Adrenal gland (tissue), 12 donors: Measurements from ENCODE around the gene CYP2A13. TPM values are rescaled to one million over a fixed set of nuclear protein-coding genes. Genes with fewer than 3 reads are reported as not detected.
A peak's percentile ranks its signal among the peaks of the same experiment; 100 is the strongest.

Experiments used
- DNase-seq, 7 donors: peaks; one replicate each; pipeline ENCODE4 v3.0.0-alpha.2; 2019 to 2020
- H3K27ac ChIP-seq, 5 donors: fragments of 200-600 bp; sonication (generic) in 4 of 5; 1 replicate in 3 of 5; 2 replicates in 2 of 5; pipeline versions ENCODE4 v1.5.1 to v1.8.0; 2016 to 2020; ENCODE audit warnings: mild to moderate bottlenecking in 1 of 5
- H3K27me3 ChIP-seq: fragments of 200-600 bp; 2 replicates; pipeline ENCODE4 v1.8.0; 2021
- H3K36me3 ChIP-seq, 2 donors: fragments of 200-600 bp; replicated peaks in 1 of 2; 1 replicate in 1 of 2; 2 replicates in 1 of 2; pipeline versions ENCODE4 v1.5.1 to v1.8.0; 2018 to 2022
- H3K4me1 ChIP-seq, 2 donors: fragments of 200-600 bp; replicated peaks in 1 of 2; 1 replicate in 1 of 2; 2 replicates in 1 of 2; pipeline versions ENCODE4 v1.5.1 to v1.8.0; 2018 to 2021
- H3K4me3 ChIP-seq, 4 donors: fragments of 200-600 bp; sonication (generic) in 3 of 4; one replicate each; pipeline ENCODE4 v1.5.1; 2016 to 2018
- H3K9me3 ChIP-seq, 3 donors: fragments of 200-600 bp; sonication (generic) in 1 of 3; replicated peaks in 1 of 3; 1 replicate in 2 of 3; 2 replicates in 1 of 3; pipeline versions ENCODE4 v1.5.1 to v1.8.0; 2016 to 2021
- CTCF ChIP-seq, 6 experiments: fragments of 450-650 bp in 4 of 6; fragments of 200-600 bp in 2 of 6; sonication (generic) in 1 of 6; IDR thresholded peaks; 1 replicate in 5 of 6; 2 replicates in 1 of 6; pipeline versions ENCODE4 v1.5.1 to v1.8.0; 2016 to 2021; ENCODE audit warnings: antibody characterized with exemption in 6 of 6, mild to moderate bottlenecking in 2 of 6, moderate library complexity in 1 of 6
- POLR2A ChIP-seq, 2 donors: fragments of 450-650 bp; IDR thresholded peaks; one replicate each; pipeline ENCODE4 v1.6.1; 2017; ENCODE audit warnings: antibody characterized with exemption in 2 of 2, mild to moderate bottlenecking in 2 of 2, moderate library complexity in 1 of 2
- WGBS, 4 donors: extraction: QIAGEN DNeasy Blood & Tissue Kit in 2 of 4; methylation state at CpG; one replicate each; pipeline versions ENCODE4 v1.1.5 to v1.1.7; 2013 to 2017; 5-methylcytosine and 5-hydroxymethylcytosine counted together
- intact Hi-C, 2 donors: fragments of 100-400 bp; cut with DNase I; formaldehyde crosslinking; loops; one replicate each; pipeline versions ENCODE4 v1.14.1 to v1.15.0; 2022 to 2023
- polyA plus RNA-seq, 3 donors: library from polyadenylated mRNA; stranded (reverse); fragments of 200-250 nt in 2 of 3; fragments of 350-450 nt in 1 of 3; fragmentation: Illumina TruSeq in 1 of 3; extraction: RNeasy Lipid Tissue Mini Kit (QIAGEN cat#74804) in 1 of 3; gene quantifications; one replicate each; pipeline ENCODE4 v1.2.3, GENCODE V29; 2013 to 2014
- total RNA-seq, 9 donors: library from RNA; depleted of rRNA in 4 of 9; stranded (reverse); fragments of >200 nt in 4 of 9; fragments of 120-200 nt in 1 of 9; fragmentation: NEBNext Ultra II Directional in 1 of 9; extraction: Animal tissue kit (Norgen Biotek cat#: 25700) in 1 of 9; gene quantifications; one replicate each; pipeline versions ENCODE4 v1.1.0 to v1.2.4, GENCODE V29; 2013 to 2023
- donor health status: healthy with polysubstance abuse.
- donor health status: Bipolar disorder and iron deficiency.
- donor health status: DM: yes; HTN: yes; CAD: no.
- donor health status: DM: no; HTN: no; CAD: no.
- donor health status: DM: no; HTN: no; CAD: no.
- donor health status: DM: yes; HTN: yes; CAD: no.

CYP2A13 gene
- total and polyA plus RNA-seq, 12 donors = not detected

- 91 to 95% (median 93%) methylated on average over 19 to 31 of the region's 31 CpGs for WGBS, 4 donors
- intact Hi-C loops = loop anchor here in 1 of 2 donors (10.0 kb wide), 1 partner anchor 472 kb away; no protein-coding TSS in a partner anchor
- Histone ChIP-seq H3K4me1 (no peaks in the 10 kb centered on the region), H3K4me3 (no peak overlapping the region), H3K36me3 (no peaks in the 10 kb centered on the region), H3K27me3 (no peaks in the 10 kb centered on the region), H3K27ac (no peak overlapping the region), H3K9me3 (no peaks in the 10 kb centered on the region)
- DNase-seq = no peak
- TF ChIP-seq CTCF (IDR thresholded peaks at IDR 0.05) (no peak), POLR2A (IDR thresholded peaks at IDR 0.05) (no peak)
Observed at GRCh38 chr19:41136636-41137455, 48.6 kb downstream of the CYP2A13 start.

GRCh38 chr19:41144403-41144802 lies 56.2 kb downstream of the CYP2A13 start:
- DNase-seq = peak; percentile 74 to 92 (median 85)
- Histone ChIP-seq H3K27ac (no peak overlapping the region), H3K36me3 (no peaks in the 10 kb centered on the region), H3K9me3 (no peaks in the 10 kb centered on the region), H3K4me3 (no peak overlapping the region), H3K27me3 (no peaks in the 10 kb centered on the region), H3K4me1 (no peaks in the 10 kb centered on the region)
- intact Hi-C loops = loop anchor here in 1 of 2 donors (5.0 kb wide), 1 partner anchor 172 kb away; no protein-coding TSS in a partner anchor
- 19 to 28% (median 24%) methylated on average over 7 of the region's 7 CpGs for WGBS, 4 donors
- peak; percentile 71 to 98 (median 86) for TF ChIP-seq CTCF (IDR thresholded peaks at IDR 0.05)
- no peak for TF ChIP-seq POLR2A (IDR thresholded peaks at IDR 0.05)

Other genes with a start within 250 kb of the CYP2A13 start
- gene CYP2A6, start 238.0 kb upstream of the CYP2A13 start, total RNA-seq = 1 to 10 TPM in 3 of 9 donors, under 1 TPM in 5, not detected in 1; 0.11 to 2.1 (median 0.70) TPM
- 1 to 10 TPM in 1 of 3 donors, under 1 TPM in 2; 0.51 to 1.7 (median 0.57) TPM for gene CYP2A6, start 238.0 kb upstream of the CYP2A13 start, polyA plus RNA-seq
- not detected for gene CYP2A7, start 206.2 kb upstream of the CYP2A13 start, total RNA-seq
- gene CYP2A7, start 206.2 kb upstream of the CYP2A13 start, polyA plus RNA-seq = not detected
- gene CYP2B6, start 97.2 kb upstream of the CYP2A13 start, total RNA-seq = under 1 TPM in 2 of 9 donors, not detected in 7; 0.15 to 0.32 TPM
- under 1 TPM in 1 of 3 donors, not detected in 2; 0.22 TPM for gene CYP2B6, start 97.2 kb upstream of the CYP2A13 start, polyA plus RNA-seq
- not detected for gene CYP2F1, start 26.0 kb downstream of the CYP2A13 start, total RNA-seq
- gene CYP2F1, start 26.0 kb downstream of the CYP2A13 start, polyA plus RNA-seq = not detected
- gene CYP2S1, start 104.8 kb downstream of the CYP2A13 start, total RNA-seq = 1 to 10 TPM in 8 of 9 donors, under 1 TPM in 1; 0.06 to 4.7 (median 2.2) TPM
- gene CYP2S1, start 104.8 kb downstream of the CYP2A13 start, polyA plus RNA-seq = 1 to 10 TPM in 2 of 3 donors, under 1 TPM in 1; 0.84 to 1.2 (median 1.2) TPM
- 100 to 1,000 TPM in 1 of 9 donors, 10 to 100 TPM in 8; 34.3 to 105 (median 61.3) TPM for gene AXL, start 130.8 kb downstream of the CYP2A13 start, total RNA-seq
- 10 to 100 TPM; 12.0 to 18.1 (median 16.8) TPM for gene AXL, start 130.8 kb downstream of the CYP2A13 start, polyA plus RNA-seq
- gene HNRNPUL1, start 175.9 kb downstream of the CYP2A13 start, total RNA-seq = 100 to 1,000 TPM in 8 of 9 donors, 10 to 100 TPM in 1; 55.8 to 175 (median 146) TPM
- gene HNRNPUL1, start 175.9 kb downstream of the CYP2A13 start, polyA plus RNA-seq = 100 to 1,000 TPM in 2 of 3 donors, 10 to 100 TPM in 1; 90.4 to 130 (median 101) TPM
- gene CCDC97, start 221.7 kb downstream of the CYP2A13 start, total RNA-seq = 10 to 100 TPM in 7 of 9 donors, 1 to 10 TPM in 2; 8.2 to 25.6 (median 18.9) TPM
- 10 to 100 TPM in 1 of 3 donors, 1 to 10 TPM in 2; 9.4 to 17.4 (median 10.0) TPM for gene CCDC97, start 221.7 kb downstream of the CYP2A13 start, polyA plus RNA-seq